Tibial nerve (tissue), 4 donors: Measurements from ENCODE around the gene TNS3. TPM values are rescaled to one million over a fixed set of nuclear protein-coding genes. Genes with fewer than 3 reads are reported as not detected.

Source experiments
- DNase-seq, 2 donors: peaks; one replicate each; pipeline ENCODE4 v3.0.0-alpha.2; 2019; ENCODE audit warnings: low spot score in 2 of 2
- H3K27ac ChIP-seq, 4 donors: fragments of 200-600 bp; sonication (generic) in 3 of 4; one replicate each; pipeline ENCODE4 v1.5.1; 2017 to 2019; ENCODE audit warnings: mild to moderate bottlenecking in 1 of 4
- H3K27me3 ChIP-seq, 2 donors: fragments of 200-600 bp; sonication (generic) in 1 of 2; one replicate each; pipeline versions ENCODE4 v1.5.1 to v1.6.0; 2017 to 2019
- H3K36me3 ChIP-seq, 3 donors: fragments of 200-600 bp; sonication (generic); one replicate each; pipeline ENCODE4 v1.5.1; 2018 to 2019
- H3K4me1 ChIP-seq, 4 donors: fragments of 200-600 bp; sonication (generic) in 3 of 4; one replicate each; pipeline ENCODE4 v1.5.1; 2017 to 2019
- H3K4me3 ChIP-seq, 4 donors: fragments of 200-600 bp; sonication (generic) in 3 of 4; one replicate each; pipeline ENCODE4 v1.5.1; 2017 to 2019; ENCODE audit warnings: mild to moderate bottlenecking in 1 of 4, moderate library complexity in 1 of 4
- H3K9me3 ChIP-seq, 4 donors: fragments of 200-600 bp; sonication (generic) in 3 of 4; one replicate each; pipeline ENCODE4 v1.5.1; 2017 to 2019
- EP300 ChIP-seq, 2 donors: sonication (generic); formaldehyde crosslinking; IDR thresholded peaks; one replicate each; pipeline ENCODE4 v1.6.1; 2017; ENCODE audit warnings: antibody characterized with exemption in 2 of 2, mild to moderate bottlenecking in 1 of 2
- POLR2A ChIP-seq, 2 donors: fragments of 450-650 bp; IDR thresholded peaks; one replicate each; pipeline ENCODE4 v1.6.1; 2017; ENCODE audit warnings: antibody characterized with exemption in 2 of 2, mild to moderate bottlenecking in 2 of 2, moderate library complexity in 2 of 2
- WGBS, 2 donors: methylation state at CpG; one replicate each; pipeline ENCODE4 v1.1.5; 2018; 5-methylcytosine and 5-hydroxymethylcytosine counted together
- total RNA-seq, 4 donors: library from RNA; depleted of rRNA; stranded (reverse); fragments of >200 nt; gene quantifications; one replicate each; pipeline ENCODE4 v1.1.0, GENCODE V29; 2016
- TF ChIP-seq, protein P1 (sequence below), 5 experiments: fragments of 200-600 bp in 3 of 5; fragments of 450-650 bp in 2 of 5; sonication (generic) in 3 of 5; IDR thresholded peaks; one replicate each; pipeline ENCODE4 v1.5.1; 2016 to 2019; ENCODE audit warnings: antibody characterized with exemption in 5 of 5, mild to moderate bottlenecking in 3 of 5, moderate library complexity in 2 of 5

TNS3 gene
- total RNA-seq, 4 donors from 2014 or later, result 118 to 142 (median 133) TPM

DNA sequence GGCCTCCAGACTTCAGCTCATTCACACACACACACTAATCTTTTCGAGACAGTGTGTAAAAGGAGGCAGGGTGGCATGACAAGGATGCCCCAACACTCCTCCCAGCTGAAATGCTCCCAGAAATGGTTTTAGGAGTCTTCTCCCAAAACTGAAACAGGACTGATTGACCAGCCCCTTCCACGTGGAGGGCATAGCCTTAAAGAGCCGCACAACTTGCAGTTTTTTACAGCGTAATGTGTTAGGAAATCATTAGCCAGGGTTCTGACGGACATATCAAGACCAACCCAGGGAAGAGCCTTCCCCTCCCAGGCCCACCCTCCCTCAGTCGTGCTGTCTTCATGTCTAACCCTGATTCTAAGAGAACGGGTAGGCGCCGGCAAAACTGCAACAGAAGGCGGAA lies 224.6 kb downstream of the TNS3 start:
- peaks cover 0 to 63% (median 3%) of the 10 kb centered on the region in 4 donors for H3K4me1 ChIP-seq
- WGBS, 2 donors, result 55 to 72% methylated on average over 10 of the region's 10 CpGs
- H3K27ac ChIP-seq, result peak overlapping the region in 3 of 4 donors; percentile 15 to 59 (median 54)
- H3K36me3 ChIP-seq, result no peaks in the 10 kb centered on the region
- no peak overlapping the region for H3K4me3 ChIP-seq
- no peak for DNase-seq
- H3K27me3 ChIP-seq, result no peaks in the 10 kb centered on the region
- no peaks in the 10 kb centered on the region for H3K9me3 ChIP-seq
- TF ChIP-seq EP300 (IDR thresholded peaks at IDR 0.05) (no peak), POLR2A (IDR thresholded peaks at IDR 0.05) (no peak)
- TF ChIP-seq, protein P1, sequence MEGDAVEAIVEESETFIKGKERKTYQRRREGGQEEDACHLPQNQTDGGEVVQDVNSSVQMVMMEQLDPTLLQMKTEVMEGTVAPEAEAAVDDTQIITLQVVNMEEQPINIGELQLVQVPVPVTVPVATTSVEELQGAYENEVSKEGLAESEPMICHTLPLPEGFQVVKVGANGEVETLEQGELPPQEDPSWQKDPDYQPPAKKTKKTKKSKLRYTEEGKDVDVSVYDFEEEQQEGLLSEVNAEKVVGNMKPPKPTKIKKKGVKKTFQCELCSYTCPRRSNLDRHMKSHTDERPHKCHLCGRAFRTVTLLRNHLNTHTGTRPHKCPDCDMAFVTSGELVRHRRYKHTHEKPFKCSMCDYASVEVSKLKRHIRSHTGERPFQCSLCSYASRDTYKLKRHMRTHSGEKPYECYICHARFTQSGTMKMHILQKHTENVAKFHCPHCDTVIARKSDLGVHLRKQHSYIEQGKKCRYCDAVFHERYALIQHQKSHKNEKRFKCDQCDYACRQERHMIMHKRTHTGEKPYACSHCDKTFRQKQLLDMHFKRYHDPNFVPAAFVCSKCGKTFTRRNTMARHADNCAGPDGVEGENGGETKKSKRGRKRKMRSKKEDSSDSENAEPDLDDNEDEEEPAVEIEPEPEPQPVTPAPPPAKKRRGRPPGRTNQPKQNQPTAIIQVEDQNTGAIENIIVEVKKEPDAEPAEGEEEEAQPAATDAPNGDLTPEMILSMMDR (IDR thresholded peaks at IDR 0.05), result no peak

DNA sequence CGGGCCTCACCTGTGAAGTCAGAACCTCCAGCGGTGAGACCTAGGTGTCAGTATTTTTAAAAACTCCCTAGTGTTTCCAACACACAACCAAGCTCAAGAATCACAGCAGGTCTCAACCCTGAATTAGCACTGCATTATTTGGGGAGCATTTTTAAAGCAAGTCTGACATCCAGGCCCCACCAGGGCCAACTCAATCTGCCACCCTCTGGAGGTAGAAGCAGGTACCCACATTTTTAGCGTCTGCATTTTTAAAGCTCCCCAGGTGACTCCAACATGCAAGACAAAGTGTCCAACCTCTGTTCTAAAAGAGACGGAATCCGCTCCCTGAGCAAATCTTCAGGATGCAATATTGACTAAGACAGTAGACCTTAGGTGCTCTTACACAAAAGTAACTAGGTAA lies 225.7 kb downstream of the TNS3 start:
- TF ChIP-seq EP300 (IDR thresholded peaks at IDR 0.05) (no peak), POLR2A (IDR thresholded peaks at IDR 0.05) (no peak)
- TF ChIP-seq, protein P1 (IDR thresholded peaks at IDR 0.05), result no peak
- no peaks in the 10 kb centered on the region for H3K36me3 ChIP-seq
- H3K4me3 ChIP-seq, result no peak overlapping the region
- 91 to 94% methylated on average over 5 of the region's 5 CpGs for WGBS, 2 donors
- H3K27ac ChIP-seq, result peak overlapping the region in 2 of 4 donors; percentile 43 to 52
- no peaks in the 10 kb centered on the region for H3K27me3 ChIP-seq
- DNase-seq, result no peak
- H3K9me3 ChIP-seq, result no peaks in the 10 kb centered on the region
- peaks cover 0 to 68% (median 3%) of the 10 kb centered on the region in 4 donors for H3K4me1 ChIP-seq

DNA sequence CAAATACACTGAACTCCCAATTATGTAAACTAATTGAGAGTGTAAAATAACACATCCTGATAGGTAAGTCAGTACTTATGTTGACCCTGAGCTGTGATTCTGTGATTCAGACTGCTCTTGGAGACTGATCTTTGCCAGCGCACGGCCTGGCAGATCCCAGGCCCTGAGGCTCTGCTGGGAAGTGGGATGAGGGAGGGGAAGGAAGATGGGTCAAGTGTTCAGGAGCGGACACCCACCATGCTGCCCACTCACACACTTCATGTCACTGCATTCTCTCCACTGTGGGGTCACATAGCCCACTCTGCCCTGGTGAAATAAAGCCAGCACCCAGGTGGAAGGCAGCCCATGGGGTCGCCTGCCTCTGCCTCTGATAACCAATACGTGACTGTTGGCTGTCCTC lies 226.2 kb downstream of the TNS3 start:
- peaks cover 0 to 69% (median 3%) of the 10 kb centered on the region in 4 donors for H3K4me1 ChIP-seq
- WGBS, 2 donors, result 81 to 85% methylated on average over 5 of the region's 5 CpGs
- no peaks in the 10 kb centered on the region for H3K36me3 ChIP-seq
- no peaks in the 10 kb centered on the region for H3K27me3 ChIP-seq
- no peaks in the 10 kb centered on the region for H3K9me3 ChIP-seq
- no peak overlapping the region for H3K4me3 ChIP-seq
- no peak for DNase-seq
- TF ChIP-seq POLR2A (IDR thresholded peaks at IDR 0.05) (no peak), EP300 (IDR thresholded peaks at IDR 0.05) (no peak)
- TF ChIP-seq, protein P1 (IDR thresholded peaks at IDR 0.05), result no peak
- peak overlapping the region in 3 of 4 donors; percentile 10 to 52 (median 43) for H3K27ac ChIP-seq

DNA sequence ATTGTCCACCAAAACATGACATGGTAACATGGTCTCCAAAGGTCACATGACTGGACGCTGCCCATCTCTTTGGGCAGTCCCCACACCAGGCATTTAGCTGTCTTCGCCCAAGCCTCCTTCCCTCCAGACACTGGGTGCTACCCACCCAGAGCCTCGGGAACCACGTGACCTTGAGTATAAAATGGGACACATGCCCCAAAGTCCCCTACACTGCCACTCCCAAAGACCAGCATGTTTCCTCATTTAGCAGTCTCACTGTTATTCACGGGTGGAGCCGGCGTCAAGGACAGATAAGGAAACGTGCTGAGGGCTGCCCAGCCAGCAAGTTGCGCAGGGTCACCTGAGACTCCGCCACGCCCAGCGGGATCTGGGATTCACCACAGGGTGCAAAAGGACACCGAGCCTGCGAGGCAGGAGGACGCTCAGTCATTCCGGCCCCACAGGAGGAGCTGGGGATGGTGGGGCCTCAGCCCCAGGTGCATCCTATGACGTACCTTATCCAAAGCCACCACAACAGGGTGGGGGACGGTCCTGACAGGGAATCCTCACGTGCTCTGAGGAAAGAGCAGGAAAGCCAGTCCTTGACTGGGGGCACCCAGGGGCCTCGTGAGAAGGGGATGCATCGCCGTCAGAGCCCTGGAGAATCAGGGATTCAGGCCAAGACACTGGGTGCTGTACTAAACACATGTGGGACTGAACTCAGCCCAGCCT lies 226.9 kb downstream of the TNS3 start:
- WGBS, 2 donors, result 81 to 85% methylated on average over 15 to 22 of the region's 22 CpGs
- no peak overlapping the region for H3K4me3 ChIP-seq
- peaks cover 0 to 69% (median 6%) of the 10 kb centered on the region in 4 donors for H3K4me1 ChIP-seq
- no peaks in the 10 kb centered on the region for H3K36me3 ChIP-seq
- no peaks in the 10 kb centered on the region for H3K9me3 ChIP-seq
- H3K27me3 ChIP-seq, result no peaks in the 10 kb centered on the region
- H3K27ac ChIP-seq, result peak overlapping the region in 2 of 4 donors; percentile 43 to 52
- TF ChIP-seq, protein P1 (IDR thresholded peaks at IDR 0.05), result no peak
- TF ChIP-seq EP300 (IDR thresholded peaks at IDR 0.05) (no peak), POLR2A (IDR thresholded peaks at IDR 0.05) (no peak)
- no peak for DNase-seq

DNA sequence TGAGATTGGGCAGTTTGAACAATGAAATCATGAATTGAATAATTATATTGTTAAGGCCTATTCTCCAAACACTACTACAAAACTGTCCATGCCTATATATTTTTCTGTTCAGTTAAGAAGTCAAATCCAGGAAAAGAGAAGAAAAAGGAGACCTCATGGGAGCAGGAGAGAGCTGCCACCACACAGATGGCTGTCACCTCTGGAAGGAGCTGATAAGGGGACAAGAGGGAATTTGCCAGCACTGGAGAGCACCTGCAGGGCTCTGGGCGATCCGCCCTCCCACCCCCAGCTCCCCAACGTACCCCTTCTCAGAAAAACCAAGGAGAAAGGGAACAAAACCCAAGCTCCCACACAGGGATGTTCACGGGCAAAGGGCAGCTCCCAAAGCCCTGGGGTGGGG lies 227.8 kb downstream of the TNS3 start:
- no peak for DNase-seq
- Histone ChIP-seq H3K27ac (no peak overlapping the region), H3K36me3 (no peaks in the 10 kb centered on the region), H3K9me3 (no peaks in the 10 kb centered on the region), H3K4me1 (peaks cover 3 to 74% (median 9%) of the 10 kb centered on the region in 4 donors), H3K27me3 (no peaks in the 10 kb centered on the region), H3K4me3 (no peak overlapping the region)
- WGBS, 2 donors, result 85 to 86% methylated on average over 4 of the region's 4 CpGs
- TF ChIP-seq, protein P1 (IDR thresholded peaks at IDR 0.05), result no peak
- no peak for TF ChIP-seq EP300 (IDR thresholded peaks at IDR 0.05)
- no peak for TF ChIP-seq POLR2A (IDR thresholded peaks at IDR 0.05)
